Activated CD4-positive, alpha-beta T cell treated with anti-CD3 and anti-CD28 coated beads, Interleukin-2, amount 10 ng/mL, durations not matched to agents 24 days and 14 days (primary cell): Measurements from ENCODE around the gene MSI2. TPM values are rescaled to one million over a fixed set of nuclear protein-coding genes. Genes with fewer than 3 reads are reported as not detected.

Source experiments
- DNase-seq: peaks from one replicate; pipeline ENCODE4 v3.0.0; 2022
- H3K27ac Mint-ChIP-seq: one replicate; pipeline ENCODE4 v1.8.0; 2022; ENCODE audit warnings: mild to moderate bottlenecking, mixed read lengths
- H3K27me3 Mint-ChIP-seq: one replicate; pipeline ENCODE4 v1.8.0; 2022; ENCODE audit warnings: mixed read lengths
- H3K36me3 Mint-ChIP-seq: one replicate; pipeline ENCODE4 v1.8.0; 2022; ENCODE audit warnings: low read depth, mild to moderate bottlenecking, mixed read lengths
- H3K4me1 Mint-ChIP-seq: one replicate; pipeline ENCODE4 v1.8.0; 2021; ENCODE audit warnings: mixed read lengths
- H3K4me3 Mint-ChIP-seq: one replicate; pipeline ENCODE4 v1.8.0; 2022; ENCODE audit warnings: mild to moderate bottlenecking, moderate library complexity, mixed read lengths
- H3K9me3 Mint-ChIP-seq: one replicate; pipeline ENCODE4 v1.8.0; 2021; ENCODE audit warnings: mixed read lengths
- intact Hi-C: fragments of 100-400 bp; cut with micrococcal nuclease; formaldehyde crosslinking; loops from one replicate; pipeline ENCODE4 v1.15.1; 2023
- total RNA-seq: library from RNA; stranded (reverse); gene quantifications from 2 replicates; pipeline ENCODE4 v1.2.3, GENCODE V29; 2022

Gene MSI2
- total RNA-seq, 1 donor from 2014 or later, result 172 TPM

DNA sequence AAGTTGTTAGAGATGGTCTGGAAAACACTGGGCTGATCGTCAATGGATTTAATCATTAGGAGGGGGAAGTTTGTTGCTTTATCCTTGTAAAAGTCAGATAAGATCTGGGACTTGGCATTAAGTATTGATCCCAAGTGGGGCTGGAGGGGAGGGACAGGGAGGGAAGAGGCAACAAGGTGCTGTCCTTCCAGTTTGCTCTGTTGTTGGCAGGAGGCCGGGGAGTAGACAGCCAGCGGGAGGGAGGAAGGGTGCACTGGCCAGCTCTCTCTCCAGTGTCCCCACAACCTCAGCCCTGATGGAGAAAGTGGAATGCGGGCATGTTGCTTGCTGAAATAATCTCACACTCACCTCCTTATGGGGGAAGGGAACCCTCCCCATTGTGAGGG is 278.5 kb downstream of the MSI2 start:
- Mint-ChIP-seq H3K9me3 (no peaks in the 10 kb centered on the region), H3K4me1 (peaks cover 26% of the 10 kb centered on the region), H3K27ac (no peak overlapping the region), H3K27me3 (no peaks in the 10 kb centered on the region), H3K36me3 (peaks cover 11% of the 10 kb centered on the region), H3K4me3 (no peak overlapping the region)
- intact Hi-C loops, result no loop called here
- DNase-seq, result no peak

DNA sequence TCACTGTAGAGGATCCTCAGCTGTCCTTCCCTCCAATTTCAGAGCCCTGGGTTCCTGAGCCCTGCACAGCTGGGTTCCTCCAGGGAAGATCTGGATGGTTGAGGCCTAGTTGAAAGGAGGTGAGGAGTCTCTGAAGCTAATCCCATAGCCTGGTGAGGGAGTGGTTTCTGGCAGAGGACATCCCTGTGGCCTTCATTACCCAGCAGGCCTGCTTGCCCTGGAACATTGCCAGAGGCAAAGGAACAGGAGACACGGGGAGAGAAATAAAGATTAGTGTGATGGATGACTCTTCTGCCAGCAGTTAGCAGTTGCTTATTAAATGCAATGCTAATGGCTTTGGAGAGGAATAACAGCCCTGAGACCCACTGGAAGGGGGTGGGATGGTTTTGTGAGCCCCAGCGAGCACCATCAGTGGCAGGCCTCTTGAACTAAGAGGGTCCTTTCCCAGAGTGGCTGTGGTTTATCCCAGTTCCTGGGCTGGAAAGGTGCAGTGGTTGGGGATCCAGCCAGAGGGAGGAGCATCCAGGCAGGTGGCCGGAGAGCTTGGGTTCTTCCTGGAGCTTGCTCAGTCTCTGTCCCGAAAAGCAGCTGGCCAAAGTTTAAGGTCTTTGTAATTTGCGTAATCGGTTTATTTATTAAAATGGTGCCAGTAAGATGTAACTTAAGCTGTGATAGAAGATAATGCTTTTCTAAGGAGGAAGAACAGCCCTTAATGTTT is 279.1 kb downstream of the MSI2 start:
- DNase-seq, result no peak
- intact Hi-C loops, result no loop called here

DNA sequence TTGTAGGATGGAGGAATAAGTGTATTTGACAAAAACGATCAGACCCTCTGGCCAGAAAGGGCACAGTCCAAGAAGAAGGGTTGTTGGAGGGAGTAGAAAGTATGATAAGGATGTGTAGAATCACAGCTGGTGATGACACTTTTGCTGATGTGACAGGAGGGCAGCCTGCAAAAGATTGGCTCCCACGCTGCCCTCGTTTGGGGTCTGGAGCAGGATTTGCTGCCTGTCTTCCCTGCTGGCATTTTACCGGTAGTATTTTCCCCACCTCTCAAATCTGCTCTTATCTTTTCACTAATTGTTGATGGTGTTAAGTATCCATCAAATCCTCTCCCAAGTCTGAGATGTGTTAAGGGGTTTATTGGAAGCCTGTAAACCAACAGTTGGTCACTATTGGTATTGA is 280.0 kb downstream of the MSI2 start:
- peaks cover 23% of the 10 kb centered on the region for H3K4me1 Mint-ChIP-seq
- H3K27ac Mint-ChIP-seq, result no peak overlapping the region
- DNase-seq, result no peak
- intact Hi-C loops, result no loop called here
- no peak overlapping the region for H3K4me3 Mint-ChIP-seq
- peaks cover 11% of the 10 kb centered on the region for H3K36me3 Mint-ChIP-seq
- no peaks in the 10 kb centered on the region for H3K27me3 Mint-ChIP-seq
- no peaks in the 10 kb centered on the region for H3K9me3 Mint-ChIP-seq

More for the DNA sequence above, 279.1 kb downstream of the MSI2 start:
- Mint-ChIP-seq H3K27ac (peak overlapping the region; percentile 41), H3K4me1 (peaks cover 23% of the 10 kb centered on the region), H3K36me3 (peaks cover 11% of the 10 kb centered on the region), H3K9me3 (no peaks in the 10 kb centered on the region), H3K4me3 (no peak overlapping the region), H3K27me3 (no peaks in the 10 kb centered on the region)

DNA sequence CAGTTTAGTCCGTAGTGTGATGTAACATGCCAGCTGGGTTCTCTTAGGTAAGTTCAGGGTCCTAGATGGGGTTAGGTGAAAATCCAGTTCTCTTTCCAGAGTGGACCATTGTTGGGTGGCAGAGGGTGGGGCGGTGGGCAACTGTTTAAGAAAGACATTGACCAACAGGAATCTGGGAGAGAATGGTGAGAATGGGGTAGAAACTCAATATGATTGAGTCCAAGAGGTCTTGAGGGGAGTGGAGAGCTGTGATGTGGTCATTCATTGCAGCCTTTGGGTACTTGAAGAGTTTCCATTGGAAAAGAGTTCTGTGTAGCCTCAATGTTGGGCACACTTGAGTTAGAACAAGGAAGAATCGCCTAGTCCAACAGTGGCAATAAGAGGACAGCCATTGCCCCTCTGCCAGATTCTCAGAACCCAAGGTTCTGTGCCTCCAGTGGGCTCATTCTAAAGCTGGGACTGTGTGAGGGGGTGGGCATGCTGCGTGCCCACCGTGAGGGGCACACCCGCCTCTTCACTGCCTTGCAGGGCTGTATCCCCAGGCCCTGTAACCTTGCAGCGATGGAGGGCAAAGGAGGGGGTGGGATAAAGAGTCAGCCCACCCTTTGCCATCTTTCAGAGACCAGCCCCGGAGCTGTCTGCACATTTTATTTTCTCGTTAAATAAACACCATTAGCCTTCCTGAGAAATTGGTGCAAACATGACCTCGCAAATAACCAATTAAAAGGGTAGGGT is 280.6 kb downstream of the MSI2 start:
- peak overlapping the region; percentile 53 for H3K4me3 Mint-ChIP-seq
- H3K4me1 Mint-ChIP-seq, result peaks cover 20% of the 10 kb centered on the region
- intact Hi-C loops, result no loop called here

DNA sequence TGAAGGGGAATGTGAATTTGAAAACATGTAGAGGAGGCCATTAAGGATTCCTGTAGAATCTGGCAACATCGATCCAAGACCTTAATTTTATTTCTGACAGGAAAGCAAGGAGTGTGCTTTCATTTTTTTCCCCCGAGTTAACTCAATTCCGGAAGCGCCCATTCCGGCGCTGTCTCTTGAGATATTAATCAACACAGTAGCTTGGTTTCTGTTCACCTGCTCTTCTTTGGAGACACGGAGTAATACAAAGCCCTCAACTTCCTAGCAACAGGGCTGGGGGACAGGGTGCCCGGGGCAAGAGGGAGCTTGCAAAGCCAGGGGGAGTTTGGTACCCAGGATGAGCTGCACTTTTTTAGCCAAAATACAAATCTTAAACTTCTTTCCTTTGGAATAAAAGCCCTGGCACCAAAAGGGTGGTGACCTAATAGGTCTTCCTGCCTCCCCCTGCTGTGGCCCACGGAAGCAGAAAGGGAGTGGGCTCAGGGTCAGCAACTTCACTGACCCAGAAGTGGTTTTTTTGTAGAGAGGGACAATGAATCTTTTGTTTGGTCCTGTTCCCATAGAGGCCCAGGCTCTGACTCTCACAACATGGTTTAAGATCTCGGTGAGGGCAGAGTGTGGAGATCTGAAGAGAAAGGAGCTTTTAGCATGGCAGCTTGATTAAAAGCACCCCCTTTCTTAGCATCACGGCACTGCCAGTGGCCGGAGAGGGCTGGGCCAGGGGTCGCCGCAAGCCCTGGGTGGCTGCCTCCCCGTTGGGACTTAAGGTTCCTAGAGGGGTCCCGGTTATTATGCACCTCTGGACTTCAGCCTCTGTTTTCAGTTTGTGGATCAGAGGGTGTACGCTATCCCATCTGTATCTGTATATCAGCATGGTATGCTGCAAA is 281.4 kb downstream of the MSI2 start:
- no peaks in the 10 kb centered on the region for H3K27me3 Mint-ChIP-seq
- H3K4me1 Mint-ChIP-seq, result peaks cover 16% of the 10 kb centered on the region
- DNase-seq, result peak; percentile 67
- intact Hi-C loops, result no loop called here
- no peaks in the 10 kb centered on the region for H3K9me3 Mint-ChIP-seq
- H3K36me3 Mint-ChIP-seq, result peaks cover 6% of the 10 kb centered on the region
- peak overlapping the region; percentile 53 for H3K4me3 Mint-ChIP-seq
- H3K27ac Mint-ChIP-seq, result peak overlapping the region; percentile 25

More for the DNA sequence above, 280.6 kb downstream of the MSI2 start:
- peaks cover 11% of the 10 kb centered on the region for H3K36me3 Mint-ChIP-seq
- no peaks in the 10 kb centered on the region for H3K27me3 Mint-ChIP-seq
- H3K27ac Mint-ChIP-seq, result peak overlapping the region; percentile 25
- DNase-seq, result no peak
- no peaks in the 10 kb centered on the region for H3K9me3 Mint-ChIP-seq

DNA sequence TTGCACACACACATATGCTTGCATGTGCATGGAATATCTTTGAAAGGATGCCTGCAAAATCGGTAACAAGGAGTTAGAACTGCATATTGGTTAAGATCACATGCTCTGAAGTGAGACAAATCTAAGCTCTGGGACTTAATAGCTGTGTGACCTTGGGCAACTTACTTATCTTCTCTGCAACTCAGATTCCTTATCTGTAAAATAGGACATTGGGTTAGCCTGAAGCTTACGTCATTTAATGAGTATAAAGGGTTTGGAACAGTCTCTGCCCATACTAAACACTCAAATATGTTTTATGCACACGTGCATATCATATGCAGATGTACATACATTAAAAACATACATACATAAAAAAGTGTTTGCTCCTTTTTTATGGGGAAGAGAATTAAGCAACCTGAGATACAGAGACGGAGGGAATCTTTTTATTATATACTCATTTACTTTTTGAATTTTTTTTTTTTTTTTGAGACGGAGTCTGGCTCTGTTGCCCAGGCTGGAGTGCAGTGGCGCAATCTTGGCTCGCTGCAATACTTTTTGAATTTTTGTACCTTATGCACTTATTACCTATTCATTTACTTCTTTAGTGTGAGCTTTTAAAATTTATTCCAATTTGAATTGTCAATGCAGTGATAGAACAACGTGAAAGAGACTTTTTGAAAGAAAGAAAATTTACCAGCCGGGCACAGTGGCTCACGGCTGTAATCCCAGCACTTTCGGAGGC is 282.6 kb downstream of the MSI2 start:
- H3K27ac Mint-ChIP-seq, result peak overlapping the region; percentile 24
- intact Hi-C loops, result no loop called here
- H3K27me3 Mint-ChIP-seq, result no peaks in the 10 kb centered on the region
- H3K4me3 Mint-ChIP-seq, result no peak overlapping the region
- DNase-seq, result no peak
- peaks cover 14% of the 10 kb centered on the region for H3K4me1 Mint-ChIP-seq
- no peaks in the 10 kb centered on the region for H3K9me3 Mint-ChIP-seq
- H3K36me3 Mint-ChIP-seq, result peaks cover 3% of the 10 kb centered on the region

DNA sequence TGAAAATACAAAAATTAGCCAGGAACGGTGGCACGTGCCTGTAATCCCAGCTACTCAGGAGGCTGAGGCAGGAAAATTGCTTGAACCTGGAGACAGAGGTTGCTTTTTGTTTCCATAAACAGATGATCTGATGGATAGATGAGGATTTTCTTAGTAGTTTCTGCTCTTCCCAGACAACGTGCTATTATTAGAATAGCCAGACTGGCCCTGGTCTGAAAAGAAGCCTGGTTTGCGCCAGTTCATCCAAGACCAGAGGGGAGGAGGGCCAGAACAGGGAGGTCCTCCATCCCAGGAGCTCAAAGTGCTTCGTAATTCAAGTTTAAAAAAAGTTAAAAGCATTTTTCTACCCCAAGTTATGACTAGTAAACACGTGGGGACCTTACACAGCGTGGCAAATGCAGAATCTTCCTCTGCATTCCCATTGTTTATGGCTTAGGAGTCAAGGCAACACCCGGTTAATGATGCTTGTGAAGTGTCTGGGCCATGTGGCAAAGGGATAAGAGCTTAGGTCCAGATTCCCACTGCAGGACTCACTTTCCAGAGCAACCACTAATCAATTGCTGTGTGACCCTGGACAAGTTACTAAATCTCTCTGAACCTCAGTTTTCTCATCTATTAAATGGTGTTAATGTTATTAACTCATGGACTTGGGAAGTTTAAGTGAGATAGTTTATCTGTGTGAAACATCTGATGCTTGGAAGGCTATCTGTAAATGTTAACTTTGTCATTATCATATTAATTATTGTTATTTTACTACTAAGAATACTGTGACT is 283.4 kb downstream of the MSI2 start:
- intact Hi-C loops, result no loop called here
- H3K4me3 Mint-ChIP-seq, result no peak overlapping the region
- no peaks in the 10 kb centered on the region for H3K9me3 Mint-ChIP-seq
- H3K27me3 Mint-ChIP-seq, result no peaks in the 10 kb centered on the region
- peaks cover 2% of the 10 kb centered on the region for H3K36me3 Mint-ChIP-seq
- H3K27ac Mint-ChIP-seq, result no peak overlapping the region
- DNase-seq, result no peak
- peaks cover 16% of the 10 kb centered on the region for H3K4me1 Mint-ChIP-seq

DNA sequence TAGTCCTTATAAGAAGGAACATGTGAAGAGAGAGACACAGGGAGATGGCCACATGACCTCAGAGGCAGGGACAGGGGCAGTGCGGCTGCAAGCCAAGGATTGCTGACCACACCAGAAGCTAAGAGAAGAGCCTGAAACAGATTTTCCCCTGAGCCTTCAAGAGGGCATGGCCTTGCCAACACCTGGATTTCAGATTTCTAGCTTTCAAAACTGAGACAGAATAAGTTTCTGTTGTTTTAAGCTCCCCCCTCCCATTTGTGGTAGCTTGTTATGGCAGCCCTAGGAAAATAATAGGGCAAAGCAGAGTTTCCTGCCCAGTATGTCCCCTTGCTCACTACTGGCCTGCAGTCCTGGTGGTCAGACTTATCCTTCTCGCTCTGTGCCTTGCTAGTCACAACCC is 284.3 kb downstream of the MSI2 start:
- H3K27me3 Mint-ChIP-seq, result no peaks in the 10 kb centered on the region
- H3K27ac Mint-ChIP-seq, result no peak overlapping the region
- intact Hi-C loops, result no loop called here
- H3K4me3 Mint-ChIP-seq, result no peak overlapping the region
- peaks cover 2% of the 10 kb centered on the region for H3K36me3 Mint-ChIP-seq
- H3K4me1 Mint-ChIP-seq, result peaks cover 15% of the 10 kb centered on the region
- H3K9me3 Mint-ChIP-seq, result no peaks in the 10 kb centered on the region
- no peak for DNase-seq

DNA sequence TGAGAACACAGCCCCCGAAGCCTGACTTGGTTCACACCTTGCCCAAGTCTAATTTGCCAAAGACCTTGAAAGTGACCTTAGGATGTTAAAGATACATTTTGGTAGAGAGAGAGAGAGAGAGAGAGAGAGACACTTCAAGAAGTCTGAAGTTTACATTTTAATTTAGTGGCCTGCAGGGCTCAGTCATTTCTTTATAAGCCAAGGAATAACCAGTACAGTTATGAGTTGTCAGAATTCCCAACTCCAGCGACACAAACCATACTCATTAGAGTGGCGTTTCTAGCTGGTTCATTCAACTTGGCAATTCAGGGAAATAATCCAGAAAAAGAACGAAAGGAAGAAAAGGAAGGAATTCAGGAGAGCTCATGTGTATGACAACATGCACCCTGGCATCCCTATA is 284.7 kb downstream of the MSI2 start:
- Mint-ChIP-seq H3K36me3 (peaks cover 2% of the 10 kb centered on the region), H3K4me3 (no peak overlapping the region), H3K4me1 (peaks cover 16% of the 10 kb centered on the region), H3K27me3 (no peaks in the 10 kb centered on the region), H3K27ac (no peak overlapping the region), H3K9me3 (no peaks in the 10 kb centered on the region)
- no peak for DNase-seq
- intact Hi-C loops, result no loop called here

DNA sequence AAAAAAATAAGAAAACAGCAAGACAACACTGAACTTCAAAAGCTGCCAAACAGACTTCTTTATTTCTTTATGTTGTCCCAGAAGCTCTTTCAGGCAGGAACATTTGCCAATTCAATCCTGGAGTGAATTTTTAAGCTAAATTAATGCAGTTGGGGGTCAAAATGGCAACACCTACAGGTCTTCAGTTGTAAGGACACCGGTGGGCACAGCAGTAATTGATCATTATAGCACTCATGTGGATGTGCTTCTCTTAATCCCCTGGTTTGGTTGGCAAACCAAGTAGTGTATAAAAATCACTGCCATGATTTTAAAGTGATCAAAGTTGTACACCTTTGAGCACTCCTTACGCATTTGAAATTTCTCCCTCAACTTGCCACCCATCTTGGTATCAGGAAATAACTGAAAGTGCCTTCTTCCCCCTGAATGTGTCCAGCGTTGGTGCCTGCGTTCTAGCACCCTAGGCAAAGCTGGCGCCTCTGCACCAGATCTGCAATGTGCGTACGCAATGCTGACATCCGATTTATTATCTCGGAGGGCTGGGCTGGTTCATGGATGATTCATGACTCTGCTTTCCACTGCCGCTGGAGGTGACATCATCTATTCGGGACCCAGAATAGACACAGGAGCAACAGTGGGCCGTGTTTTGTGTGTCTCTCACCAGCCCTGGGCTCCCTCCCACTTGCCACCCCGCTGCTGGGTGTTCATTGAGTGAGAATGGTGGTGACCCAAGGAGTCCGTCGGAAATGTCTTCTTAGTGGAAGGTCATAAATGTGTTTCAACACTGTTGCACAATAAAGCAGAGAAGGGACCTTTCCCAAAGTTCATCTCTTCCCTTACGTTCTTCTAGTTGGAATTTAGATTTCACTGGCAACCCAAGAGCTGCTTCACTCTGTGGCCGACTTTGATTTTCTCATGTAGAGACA is 285.4 kb downstream of the MSI2 start:
- Mint-ChIP-seq H3K27me3 (no peaks in the 10 kb centered on the region), H3K36me3 (no peaks in the 10 kb centered on the region), H3K9me3 (no peaks in the 10 kb centered on the region), H3K4me1 (peaks cover 15% of the 10 kb centered on the region), H3K4me3 (no peak overlapping the region), H3K27ac (no peak overlapping the region)
- DNase-seq, result no peak
- intact Hi-C loops, result no loop called here

DNA sequence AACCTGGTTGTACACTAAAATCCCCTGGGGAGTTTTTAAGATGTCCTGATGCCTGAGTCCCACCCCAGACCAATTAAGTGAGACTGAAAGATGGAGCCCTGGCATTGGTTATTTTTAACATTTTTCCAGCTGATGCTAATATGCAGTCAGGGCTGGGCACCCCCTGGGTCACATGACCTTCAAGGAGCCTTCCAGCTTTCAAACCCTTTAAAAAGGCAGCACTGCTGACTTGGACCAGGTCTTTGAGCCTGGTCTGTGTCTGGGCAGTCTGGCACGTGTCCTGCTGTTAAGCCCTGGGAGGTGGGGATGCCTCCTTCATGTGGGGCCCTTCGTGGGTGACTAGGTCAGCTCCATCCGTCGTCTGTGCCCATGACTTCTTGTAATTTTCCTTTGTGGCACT is 286.2 kb downstream of the MSI2 start:
- Mint-ChIP-seq H3K4me1 (peaks cover 17% of the 10 kb centered on the region), H3K4me3 (no peak overlapping the region), H3K9me3 (no peaks in the 10 kb centered on the region), H3K27ac (no peak overlapping the region), H3K27me3 (no peaks in the 10 kb centered on the region), H3K36me3 (peaks cover 2% of the 10 kb centered on the region)
- no peak for DNase-seq
- intact Hi-C loops, result no loop called here

DNA sequence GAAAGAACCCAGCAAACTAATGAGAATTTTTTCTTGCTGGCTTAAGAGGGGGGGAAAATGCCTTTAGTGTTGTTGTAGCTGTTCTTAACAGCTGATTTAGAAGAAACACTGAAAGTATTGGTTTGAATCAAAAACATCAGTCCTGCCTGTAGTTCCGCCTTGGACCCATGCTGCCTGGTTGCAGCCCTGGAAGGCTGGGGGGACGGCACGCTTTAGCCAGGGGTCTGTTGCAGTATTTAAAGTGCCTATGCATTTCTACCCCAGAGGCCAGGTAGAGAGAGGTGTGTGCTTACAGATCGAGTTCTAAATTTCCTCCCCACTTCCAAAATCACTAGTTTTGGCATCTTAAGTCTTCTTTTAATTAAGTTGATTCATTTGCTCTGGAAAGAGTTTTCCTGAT is 286.9 kb downstream of the MSI2 start:
- H3K36me3 Mint-ChIP-seq, result peaks cover 2% of the 10 kb centered on the region
- intact Hi-C loops, result no loop called here
- peaks cover 14% of the 10 kb centered on the region for H3K4me1 Mint-ChIP-seq
- no peak overlapping the region for H3K4me3 Mint-ChIP-seq
- H3K27ac Mint-ChIP-seq, result no peak overlapping the region
- DNase-seq, result no peak
- H3K27me3 Mint-ChIP-seq, result no peaks in the 10 kb centered on the region
- H3K9me3 Mint-ChIP-seq, result no peaks in the 10 kb centered on the region
